Heart left ventricle (tissue), 13 donors: Measurements from ENCODE around the gene LPCAT2.

Experiments used
- CTCF ChIP-seq, 12 donors: fragments of 200-600 bp; sonication (generic) in 4 of 12; IDR thresholded peaks; one replicate each; pipeline versions ENCODE4 v1.5.0 to v1.8.0; 2018 to 2022; ENCODE audit warnings: antibody characterized with exemption in 12 of 12, mild to moderate bottlenecking in 5 of 12
- POLR2A ChIP-seq, 2 donors: fragments of 450-650 bp; IDR thresholded peaks; one replicate each; pipeline ENCODE4 v1.6.1; 2017; ENCODE audit warnings: antibody characterized with exemption in 2 of 2, mild to moderate bottlenecking in 2 of 2, moderate library complexity in 2 of 2
- donor health status: ischemic (EF 13 %, LVEDD 7.1; RV severe dilation, severe dysfunction).
- donor health status: DM: no; HTN: yes; CAD: no.
- donor health status: DM: no; HTN: no; CAD: no.
- donor health status: ischemic (EF 25% LVEDD 6.9; RV normal size, moderate dysfunction).
- donor health status: ischemic (EF 25% LVEDD 5.7; RV mildly dilated, moderate dysfunction).
- donor health status: ischemic (EF 35%, LVEDD 5.7; RV mildly dilated, moderate dysfunction).
- donor health status: nonischemic (EF 11% LVEDD 7.7; RV severe dilation, severe dysfunction).
- donor health status: DM: yes; HTN: yes; CAD: no.
- donor health status: PGD.
- donor health status: ischemic (EF 29% LVEDD 5.4; RV normal size, mild dysfunction).
- donor health status: nonischemic (EF 23%, LVEDD 6.1; RV moderate dilation, normal function).

DNA sequence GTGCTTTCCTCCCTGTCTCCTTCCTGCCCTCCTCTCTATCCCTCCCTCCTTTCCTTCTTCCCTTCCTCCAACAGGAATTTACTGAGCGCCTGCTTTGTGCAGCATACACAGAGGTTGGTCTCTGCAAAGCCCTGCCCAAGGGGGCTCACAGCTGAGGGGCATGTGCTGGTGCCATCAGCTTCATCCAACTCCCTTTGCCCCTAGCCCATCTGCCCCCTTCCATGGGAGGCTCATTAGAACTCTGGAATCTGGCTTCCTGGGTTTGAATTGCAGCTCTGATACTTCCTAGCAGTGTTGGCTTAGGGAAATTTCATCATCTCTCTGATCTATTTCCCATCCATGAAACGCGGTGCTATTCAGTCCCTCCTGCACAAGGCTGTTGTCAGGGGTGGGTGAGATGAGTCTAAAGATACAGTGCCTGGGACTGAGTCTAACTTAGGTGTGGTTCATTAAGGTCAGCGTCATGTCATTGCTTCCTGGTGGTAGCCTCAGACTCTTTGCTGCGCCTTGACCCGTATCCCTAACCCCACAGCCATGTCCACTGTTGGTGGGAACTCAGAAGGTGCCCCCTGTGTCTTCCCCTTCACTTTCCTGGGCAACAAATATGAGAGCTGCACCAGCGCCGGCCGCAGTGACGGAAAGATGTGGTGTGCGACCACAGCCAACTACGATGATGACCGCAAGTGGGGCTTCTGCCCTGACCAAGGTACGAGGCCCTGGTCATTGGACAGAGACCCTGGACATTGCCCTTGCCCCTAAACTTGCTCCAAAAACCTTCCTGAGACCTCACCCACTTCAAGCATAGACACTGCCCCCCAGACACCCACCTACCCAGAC, 19.5 kb upstream of the LPCAT2 start:
- TF ChIP-seq CTCF (IDR thresholded peaks at IDR 0.05): no peak
- no peak for TF ChIP-seq POLR2A (IDR thresholded peaks at IDR 0.05)
